ENCODE results near the gene MYH9. TPM values are rescaled to one million over a fixed set of nuclear protein-coding genes. Genes with fewer than 3 reads are reported as not detected.
A peak's percentile ranks its signal among the peaks of the same experiment; 100 is the strongest.
"Not testable (repeated sequence)": the region's sequence is repeated elsewhere in the genome, so short reads cannot be mapped to it uniquely, and the experiment has no call there.

Gene MYH9
- total and polyA plus RNA-seq, 10 donors, result 59.8 to 1,376 (median 711) TPM

DNA sequence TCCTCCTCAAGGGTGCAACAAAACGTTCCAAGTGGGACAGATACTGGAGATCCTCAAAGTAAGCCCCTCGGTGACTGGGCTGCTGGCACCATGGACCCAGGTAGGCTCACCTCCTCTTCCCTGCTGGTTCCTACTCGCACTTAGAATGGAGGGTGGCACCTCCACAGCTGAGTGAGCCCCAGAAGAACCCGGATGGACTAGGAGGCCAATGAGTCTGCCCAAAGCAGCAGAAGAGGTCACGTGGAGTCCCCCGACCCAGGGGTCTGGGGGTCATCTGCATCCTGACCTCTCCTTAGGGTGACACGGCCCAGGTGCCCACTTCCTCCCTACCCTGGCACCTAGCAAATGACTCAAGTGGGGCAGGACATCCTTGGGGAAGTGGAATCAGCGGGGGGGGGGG, 130.5 kb downstream of the MYH9 start:
- Histone ChIP-seq H3K4me3 (no peak overlapping the region), H3K4me1 (peaks cover 40 to 91% (median 71%) of the 10 kb centered on the region in 6 donors), H3K9me3 (no peaks in the 10 kb centered on the region), H3K27me3 (replicated peaks in 1 of 7) (no peaks in the 10 kb centered on the region), H3K36me3 (peaks cover 0 to 67% (median 33%) of the 10 kb centered on the region in 6 donors), H3K27ac (peak overlapping the region in 4 of 8 donors; percentile 67 to 82 (median 74))
- TF ChIP-seq POLR2AphosphoS5 (IDR thresholded peaks at IDR 0.05) (no peak), POLR2A (IDR thresholded peaks at IDR 0.05) (no peak)
- TF ChIP-seq, protein P1, sequence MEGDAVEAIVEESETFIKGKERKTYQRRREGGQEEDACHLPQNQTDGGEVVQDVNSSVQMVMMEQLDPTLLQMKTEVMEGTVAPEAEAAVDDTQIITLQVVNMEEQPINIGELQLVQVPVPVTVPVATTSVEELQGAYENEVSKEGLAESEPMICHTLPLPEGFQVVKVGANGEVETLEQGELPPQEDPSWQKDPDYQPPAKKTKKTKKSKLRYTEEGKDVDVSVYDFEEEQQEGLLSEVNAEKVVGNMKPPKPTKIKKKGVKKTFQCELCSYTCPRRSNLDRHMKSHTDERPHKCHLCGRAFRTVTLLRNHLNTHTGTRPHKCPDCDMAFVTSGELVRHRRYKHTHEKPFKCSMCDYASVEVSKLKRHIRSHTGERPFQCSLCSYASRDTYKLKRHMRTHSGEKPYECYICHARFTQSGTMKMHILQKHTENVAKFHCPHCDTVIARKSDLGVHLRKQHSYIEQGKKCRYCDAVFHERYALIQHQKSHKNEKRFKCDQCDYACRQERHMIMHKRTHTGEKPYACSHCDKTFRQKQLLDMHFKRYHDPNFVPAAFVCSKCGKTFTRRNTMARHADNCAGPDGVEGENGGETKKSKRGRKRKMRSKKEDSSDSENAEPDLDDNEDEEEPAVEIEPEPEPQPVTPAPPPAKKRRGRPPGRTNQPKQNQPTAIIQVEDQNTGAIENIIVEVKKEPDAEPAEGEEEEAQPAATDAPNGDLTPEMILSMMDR (IDR thresholded peaks at IDR 0.05 in 8 of 11, conservative IDR thresholded peaks at IDR 0.05 in 3 of 11), result no peak
- DNase-seq, result no peak
- 55 to 85% (median 66%) methylated on average over 7 to 8 of the region's 8 CpGs for WGBS, 5 donors
- intact Hi-C loops (cut with DNase I; ENCODE audit: low total_unique reads), result no loop called here

DNA sequence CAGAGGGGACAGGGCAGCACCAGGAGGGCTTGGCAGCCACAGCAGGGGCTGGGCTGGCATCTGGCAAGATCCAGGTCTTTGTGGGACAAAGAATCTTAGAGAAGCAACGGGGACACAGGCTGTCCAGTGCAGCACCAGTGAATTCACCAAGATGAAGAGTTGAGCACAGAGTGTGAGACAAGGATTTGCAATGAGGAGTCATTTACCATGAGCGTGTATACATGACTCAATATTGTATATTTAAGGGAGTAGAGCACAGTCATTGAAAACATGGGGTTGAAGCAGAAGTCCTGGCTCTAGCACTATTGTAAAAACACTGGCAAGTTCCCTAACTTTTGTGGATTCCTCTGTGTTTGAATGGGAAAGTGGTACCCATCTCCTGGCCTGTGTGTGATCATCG, 131.3 kb downstream of the MYH9 start:
- H3K4me3 ChIP-seq, result no peak overlapping the region
- H3K36me3 ChIP-seq, result peaks cover 0 to 59% (median 25%) of the 10 kb centered on the region in 6 donors
- H3K27me3 ChIP-seq (replicated peaks in 1 of 7), result no peaks in the 10 kb centered on the region
- no peak for TF ChIP-seq POLR2A (IDR thresholded peaks at IDR 0.05)
- TF ChIP-seq, protein P1 (IDR thresholded peaks at IDR 0.05 in 8 of 11, conservative IDR thresholded peaks at IDR 0.05 in 3 of 11), result no peak
- no peak for TF ChIP-seq POLR2AphosphoS5 (IDR thresholded peaks at IDR 0.05)
- H3K4me1 ChIP-seq, result peaks cover 41 to 91% (median 70%) of the 10 kb centered on the region in 6 donors
- intact Hi-C loops (cut with DNase I; ENCODE audit: low total_unique reads), result no loop called here
- DNase-seq, result no peak
- peak overlapping the region in 7 of 8 donors; percentile 9 to 82 (median 46) for H3K27ac ChIP-seq
- 86 to 94% (median 90%) methylated on average over 3 of the region's 3 CpGs for WGBS, 5 donors
- no peaks in the 10 kb centered on the region for H3K9me3 ChIP-seq

DNA sequence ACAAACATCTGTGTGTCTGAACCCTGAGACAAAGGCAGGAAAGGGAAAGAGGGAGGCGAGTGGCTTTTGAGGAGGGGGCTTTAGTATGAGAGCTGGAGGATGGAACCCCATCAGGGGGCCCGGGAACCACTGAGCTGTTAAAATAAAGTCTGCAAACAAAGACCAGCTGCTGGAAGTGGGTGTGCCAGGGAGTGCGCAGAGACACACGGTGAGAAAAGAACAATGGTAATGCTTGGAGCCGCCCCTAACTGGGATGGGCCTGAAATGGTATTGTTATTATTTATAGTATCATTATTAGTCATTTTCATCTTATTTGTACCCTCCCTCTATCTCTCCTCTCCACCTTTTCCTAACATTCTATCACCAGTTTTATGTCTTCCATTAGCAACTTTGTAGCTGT, 132.2 kb downstream of the MYH9 start:
- H3K4me3 ChIP-seq, result peak overlapping the region in 3 of 8 donors; percentile 51 to 77 (median 52)
- H3K27me3 ChIP-seq (replicated peaks in 1 of 7); intact Hi-C loops (cut with DNase I; ENCODE audit: low total_unique reads); DNase-seq; H3K9me3 ChIP-seq: not testable (repeated sequence)
- 37 to 100% (median 85%) methylated on average over 1 to 2 of the region's 5 CpGs; no CpG with 5 or more reads in 2 of the 5 donors for WGBS, 5 donors
- peaks cover 41 to 82% (median 69%) of the 10 kb centered on the region in 6 donors for H3K4me1 ChIP-seq
- H3K36me3 ChIP-seq, result peaks cover 0 to 50% (median 20%) of the 10 kb centered on the region in 6 donors
- H3K27ac ChIP-seq, result peak overlapping the region in 6 of 8 donors; percentile 80 to 92 (median 86)

DNA sequence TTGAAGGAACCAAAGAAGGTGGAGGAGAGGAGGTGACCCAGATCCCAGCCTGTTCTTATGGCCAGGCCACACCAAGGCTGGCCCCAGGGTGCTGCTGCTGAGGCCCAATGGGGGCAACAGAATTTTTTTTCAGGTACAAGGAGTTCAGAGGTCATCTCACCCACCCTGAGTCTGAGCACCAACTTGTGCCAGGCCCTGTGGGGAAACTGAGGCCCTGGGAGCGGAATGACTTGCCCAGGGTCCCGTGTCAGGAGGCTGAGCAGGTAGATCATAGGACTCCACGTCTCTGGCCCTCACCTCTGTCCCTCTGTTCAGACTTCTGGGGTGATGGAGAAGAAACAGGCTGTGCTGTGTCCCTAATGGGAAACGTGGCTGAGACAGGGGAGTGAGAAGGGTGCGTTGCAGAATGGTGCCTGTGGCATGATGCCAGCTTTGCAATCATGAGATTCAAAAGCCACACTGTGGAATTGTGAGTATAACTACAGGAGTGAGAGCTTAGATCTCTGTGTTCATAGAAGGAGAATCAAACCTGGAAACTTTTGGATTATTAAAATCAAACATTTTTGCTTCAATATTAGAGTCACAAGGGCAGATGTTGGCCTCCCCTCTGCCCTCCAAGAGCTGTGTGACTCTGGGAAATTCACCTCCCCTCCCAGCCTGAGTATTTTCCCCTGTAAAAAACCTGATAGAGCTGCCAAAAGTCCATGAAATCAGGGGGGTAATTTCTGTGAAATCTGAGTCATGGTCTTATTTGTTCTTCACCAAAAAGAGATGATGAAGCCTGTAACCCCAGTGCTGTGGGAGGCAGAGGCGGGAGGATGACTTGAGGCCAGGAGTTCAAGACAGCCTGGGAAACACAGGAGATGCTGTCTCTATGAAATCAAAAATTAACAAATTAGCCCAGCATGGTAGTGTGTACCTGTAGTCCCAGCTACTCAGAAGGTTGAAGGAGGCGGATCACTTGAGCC, 134.0 kb downstream of the MYH9 start:
- intact Hi-C loops (cut with DNase I; ENCODE audit: low total_unique reads), result no loop called here
- peak overlapping the region; percentile 41 to 77 (median 54) for H3K4me3 ChIP-seq

More for the DNA sequence above, 134.0 kb downstream of the MYH9 start:
- Histone ChIP-seq H3K4me1 (peaks cover 33 to 66% (median 55%) of the 10 kb centered on the region in 6 donors), H3K27ac (peak overlapping the region; percentile 80 to 92 (median 84)), H3K9me3 (peaks cover 0 to 9% (median 6%) of the 10 kb centered on the region in 8 donors), H3K36me3 (peaks cover 0 to 32% (median 13%) of the 10 kb centered on the region in 6 donors), H3K27me3 (replicated peaks in 1 of 7) (no peaks in the 10 kb centered on the region)
- 31 to 51% (median 49%) methylated on average over 7 of the region's 7 CpGs for WGBS, 5 donors
- DNase-seq, result no peak
- TF ChIP-seq POLR2AphosphoS5 (IDR thresholded peaks at IDR 0.05) (no peak), POLR2A (IDR thresholded peaks at IDR 0.05) (no peak)
- TF ChIP-seq, protein P1 (IDR thresholded peaks at IDR 0.05 in 8 of 11, conservative IDR thresholded peaks at IDR 0.05 in 3 of 11), result no peak

Measured in spleen (tissue), 11 donors.